HepG2 (cell line): Measurements from ENCODE around the gene GMPPA. TPM values are rescaled to one million over a fixed set of nuclear protein-coding genes. Genes with fewer than 3 reads are reported as not detected.

Source experiments
- AHR ChIP-seq: IDR thresholded peaks from 2 replicates; pipeline ENCODE4 v1.6.1; 2018; ENCODE audit warnings: missing genetic modification reagents, missing compliant biosample characterization
- CENPT ChIP-seq: sonication (generic); formaldehyde crosslinking; IDR thresholded peaks from 2 replicates; pipeline ENCODE4 v1.8.0; 2022; ENCODE audit warnings: low read depth, mild to moderate bottlenecking, moderate library complexity, missing genetic modification reagents
- CREBL2 ChIP-seq: sonication (generic); formaldehyde crosslinking; IDR thresholded peaks from 2 replicates; pipeline ENCODE4 v1.8.1; 2023; ENCODE audit warnings: missing genetic modification reagents, mild to moderate bottlenecking, borderline replicate concordance
- FOXO1 ChIP-seq: sonication (generic); formaldehyde crosslinking; IDR thresholded peaks from 2 replicates; pipeline ENCODE4 v1.4.0; 2020; ENCODE audit warnings: missing genetic modification reagents
- IKZF1 ChIP-seq: fragments of 450-650 bp; IDR thresholded peaks from 2 replicates; pipeline ENCODE4 v1.7.1; 2016
- KDM5B ChIP-seq: sonication (generic); formaldehyde crosslinking; IDR thresholded peaks from 2 replicates; pipeline ENCODE4 v1.4.0; 2020; ENCODE audit warnings: missing genetic modification reagents, mild to moderate bottlenecking, borderline replicate concordance
- MAF1 ChIP-seq: sonication (generic); formaldehyde crosslinking; IDR thresholded peaks from 2 replicates; pipeline ENCODE4 v1.5.0; 2020; ENCODE audit warnings: missing genetic modification reagents, borderline replicate concordance
- MAX ChIP-seq: IDR thresholded peaks from 2 replicates; pipeline ENCODE4 v1.6.1; 2012; ENCODE audit warnings: inconsistent platforms
- NR3C1 ChIP-seq: sonication (generic); formaldehyde crosslinking; IDR thresholded peaks from 2 replicates; pipeline ENCODE4 v1.4.0; 2020; ENCODE audit warnings: missing genetic modification reagents
- PAXIP1 ChIP-seq: sonication (generic); formaldehyde crosslinking; conservative IDR thresholded peaks from 2 replicates; pipeline ENCODE4 v1.4.0; 2020; ENCODE audit warnings: mild to moderate bottlenecking, missing genetic modification reagents, moderate library complexity
- RARA ChIP-seq: IDR thresholded peaks from 2 replicates; pipeline ENCODE4 v1.6.1; 2016; ENCODE audit warnings: missing genetic modification reagents, missing compliant biosample characterization
- RFX1 ChIP-seq: fragments of 450-650 bp; IDR thresholded peaks from 2 replicates; pipeline ENCODE4 v1.6.1; 2017
- SALL1 ChIP-seq: sonication (generic); formaldehyde crosslinking; IDR thresholded peaks from 2 replicates; pipeline ENCODE4 v1.8.0; 2022; ENCODE audit warnings: mild to moderate bottlenecking, missing genetic modification reagents
- TARDBP ChIP-seq: sonication (generic); formaldehyde crosslinking; IDR thresholded peaks from 2 replicates; pipeline ENCODE4 v1.8.0; 2022; ENCODE audit warnings: mild to moderate bottlenecking, missing genetic modification reagents
- U2AF1 ChIP-seq: fragments of 200-400 bp; formaldehyde crosslinking; optimal IDR thresholded peaks from 2 replicates; pipeline ENCODE3; 2017; ENCODE audit warnings: mild to moderate bottlenecking, low read depth, low read length
- ZFP36L2 ChIP-seq: sonication (generic); formaldehyde crosslinking; IDR thresholded peaks from 2 replicates; pipeline ENCODE4 v1.4.0; 2020; ENCODE audit warnings: missing genetic modification reagents
- ZNF12 ChIP-seq: sonication (generic); formaldehyde crosslinking; IDR thresholded peaks from 2 replicates; pipeline ENCODE4 v1.5.0; 2020; ENCODE audit warnings: missing genetic modification reagents
- ZNF142 ChIP-seq: sonication (generic); formaldehyde crosslinking; IDR thresholded peaks from 2 replicates; pipeline ENCODE4 v1.4.0; 2020; ENCODE audit warnings: missing genetic modification reagents
- ZNF292 ChIP-seq: sonication (generic); formaldehyde crosslinking; IDR thresholded peaks from 2 replicates; pipeline ENCODE4 v1.8.1; 2022; ENCODE audit warnings: mild to moderate bottlenecking, low read depth, missing genetic modification reagents, borderline replicate concordance
- ZNF746 ChIP-seq: sonication (generic); formaldehyde crosslinking; IDR thresholded peaks from 2 replicates; pipeline ENCODE4 v1.8.0; 2022; ENCODE audit warnings: mild to moderate bottlenecking, missing genetic modification reagents
- ZNF883 ChIP-seq: sonication (generic); formaldehyde crosslinking; IDR thresholded peaks from 2 replicates; pipeline ENCODE4 v1.5.1; 2020; ENCODE audit warnings: mild to moderate bottlenecking, missing genetic modification reagents; ENCODE audit errors: not compliant biosample characterization
- polyA plus RNA-seq, 8 experiments: library from polyadenylated mRNA; depleted of rRNA in 3 of 8; stranded (reverse) in 7 of 8; unstranded in 1 of 8; fragments of >200 nt; fragmentation: Illumina TruSeq in 4 of 8; extraction: Trizol in 4 of 8; gene quantifications; 2 replicates each; pipeline versions ENCODE4 v1.2.1 to v1.2.3, GENCODE V29; 2011 to 2016; ENCODE audit warnings: low read depth in 4 of 8, missing spikeins in 1 of 8, mixed read lengths in 1 of 8; ENCODE audit not compliant: insufficient read depth in 1 of 8
- total RNA-seq, 5 experiments: library from RNA; depleted of rRNA; stranded (reverse); fragments of >200 nt; fragmentation: Illumina TruSeq; extraction: Trizol; gene quantifications; 2 replicates each; pipeline ENCODE4 v1.2.3, GENCODE V29; 2016; ENCODE audit warnings: low read depth in 1 of 5

Gene GMPPA
- total and polyA plus RNA-seq, 2 of the 13 experiments (the other 11 are each of a cell fraction or from before 2014, with no cell fraction given) = 81.1 to 106 TPM

- TF ChIP-seq RFX1 (no peak), NR3C1 (CRISPR knock-in tag) (no peak), ZNF12 (CRISPR knock-in tag) (0 out of 2 replicates have a peak, but pooled peaks have one; percentile 7), ZNF292 (peak; percentile 81), KDM5B (CRISPR knock-in tag) (peak; percentile 89), AHR (CRISPR knock-in tag) (peak; percentile 87; the same call in 1 of the 2 replicates), FOXO1 (CRISPR knock-in tag) (peak; percentile 37; the same call in 1 of the 2 replicates), RARA (peak; percentile 33), MAX (peak; percentile 83), MAF1 (CRISPR knock-in tag) (peak; percentile 77; the same call in 1 of the 2 replicates), ZNF142 (CRISPR knock-in tag) (no peak), PAXIP1 (no peak), ZFP36L2 (CRISPR knock-in tag) (no peak), IKZF1 (no peak), ZNF746 (CRISPR knock-in tag) (peak; percentile 47; the same call in 1 of the 2 replicates), U2AF1 (no peak), SALL1 (peak; percentile 66), TARDBP (CRISPR knock-in tag) (no peak; the same call in 1 of the 2 replicates), CREBL2 (CRISPR knock-in tag) (no peak; the same call in 1 of the 2 replicates), ZNF883 (CRISPR knock-in tag) (peak; percentile 38), CENPT (CRISPR knock-in tag) (peak; percentile 31; the same call in 1 of the 2 replicates)
Observed at GRCh38 chr2:219497495-219498279, 1.0 kb upstream of the GMPPA start (continued).
